GF-D8 (cell line): ENCODE measurements around the gene IFT57.
"Not testable (repeated sequence)": the region's sequence is repeated elsewhere in the genome, so short reads cannot be mapped to it uniquely, and the experiment has no call there.

ENCODE experiments used
- DNase-seq: peaks from one replicate; lab custom pipeline; 2025; lab: John Stamatoyannopoulos, UW

The IFT57 gene, protein sequence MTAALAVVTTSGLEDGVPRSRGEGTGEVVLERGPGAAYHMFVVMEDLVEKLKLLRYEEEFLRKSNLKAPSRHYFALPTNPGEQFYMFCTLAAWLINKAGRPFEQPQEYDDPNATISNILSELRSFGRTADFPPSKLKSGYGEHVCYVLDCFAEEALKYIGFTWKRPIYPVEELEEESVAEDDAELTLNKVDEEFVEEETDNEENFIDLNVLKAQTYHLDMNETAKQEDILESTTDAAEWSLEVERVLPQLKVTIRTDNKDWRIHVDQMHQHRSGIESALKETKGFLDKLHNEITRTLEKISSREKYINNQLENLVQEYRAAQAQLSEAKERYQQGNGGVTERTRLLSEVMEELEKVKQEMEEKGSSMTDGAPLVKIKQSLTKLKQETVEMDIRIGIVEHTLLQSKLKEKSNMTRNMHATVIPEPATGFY

GRCh38 chr3:108221911-108222852, at the start of gene IFT57:
Gene IFT57 (minus strand): TSS chr3:108222424. CDS start chr3:108222322, 102 bp downstream.
- peak; percentile 94 for DNase-seq

GRCh38 chr3:108271626-108272025, 49.4 kb upstream of the IFT57 start:
- no peak for DNase-seq

- DNase-seq: not testable (repeated sequence)
Observed at GRCh38 chr3:108268235-108268634, 46.0 kb upstream of the IFT57 start.

GRCh38 chr3:108264534-108265298, 42.5 kb upstream of the IFT57 start:
- not testable (repeated sequence) for DNase-seq

DNA sequence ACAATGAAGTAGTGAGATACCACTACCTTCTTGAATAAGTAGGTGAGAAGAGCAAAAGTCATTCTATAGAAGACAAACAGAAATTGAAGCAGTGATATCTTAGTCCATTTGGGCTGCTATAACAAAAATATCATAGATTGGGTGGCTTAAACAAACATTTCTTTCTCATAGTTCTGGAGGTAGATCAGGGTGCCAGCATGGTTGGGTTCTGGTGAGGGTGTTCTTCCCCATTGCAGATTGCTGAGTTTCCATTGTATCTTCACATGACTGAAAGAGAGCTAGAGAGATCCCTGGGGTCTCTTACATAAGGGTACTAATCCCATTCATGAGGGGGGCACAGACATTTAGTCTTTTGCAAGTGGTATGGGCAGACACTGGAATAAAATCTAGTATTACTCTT, 32.9 kb upstream of the IFT57 start:
- no peak for DNase-seq

DNA sequence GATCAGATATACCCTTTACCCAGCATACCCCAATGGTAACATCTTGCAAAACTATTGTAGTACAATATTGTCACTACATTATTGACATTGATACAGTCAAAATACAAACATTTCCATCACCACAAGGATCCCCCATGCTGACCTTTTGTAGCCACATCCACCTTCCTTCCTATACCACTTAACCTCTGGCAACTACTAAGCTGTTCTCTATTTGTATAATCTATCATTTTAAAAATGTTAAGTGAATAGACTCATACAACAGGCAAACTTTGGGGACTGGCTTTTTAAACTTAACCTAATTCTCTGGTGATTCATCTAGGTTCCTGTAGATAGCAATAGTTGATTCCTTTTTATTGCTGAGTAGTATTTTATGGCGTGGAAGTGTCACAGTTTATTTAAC, 29.6 kb upstream of the IFT57 start:
- DNase-seq: no peak

- no peak for DNase-seq
Observed at GRCh38 chr3:108251265-108251664, 29.0 kb upstream of the IFT57 start.

GRCh38 chr3:108250626-108251025, 28.4 kb upstream of the IFT57 start:
- no peak for DNase-seq

DNA sequence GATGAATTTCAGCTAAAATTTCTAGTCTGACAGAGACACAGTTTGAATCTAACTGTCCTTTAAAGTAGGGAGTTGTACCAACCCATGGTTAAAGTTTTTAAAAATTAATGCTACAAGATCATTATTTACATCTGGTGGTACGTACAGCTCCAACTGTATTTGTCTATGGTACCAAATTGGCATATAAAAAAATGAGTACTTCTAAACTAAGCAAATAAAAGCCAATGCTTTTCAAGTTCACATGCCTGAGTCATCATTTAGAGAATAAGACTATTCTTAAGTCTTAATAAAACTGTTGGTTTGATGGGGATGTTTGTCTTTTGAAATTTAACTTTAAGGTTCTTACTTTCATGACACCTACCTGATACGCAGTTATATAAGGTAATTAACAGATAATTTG, 21.0 kb upstream of the IFT57 start:
- DNase-seq: no peak

- no peak for DNase-seq
Observed at GRCh38 chr3:108242776-108243175, 20.6 kb upstream of the IFT57 start.

- no peak for DNase-seq
Observed at GRCh38 chr3:108241721-108242120, 19.5 kb upstream of the IFT57 start.

DNA sequence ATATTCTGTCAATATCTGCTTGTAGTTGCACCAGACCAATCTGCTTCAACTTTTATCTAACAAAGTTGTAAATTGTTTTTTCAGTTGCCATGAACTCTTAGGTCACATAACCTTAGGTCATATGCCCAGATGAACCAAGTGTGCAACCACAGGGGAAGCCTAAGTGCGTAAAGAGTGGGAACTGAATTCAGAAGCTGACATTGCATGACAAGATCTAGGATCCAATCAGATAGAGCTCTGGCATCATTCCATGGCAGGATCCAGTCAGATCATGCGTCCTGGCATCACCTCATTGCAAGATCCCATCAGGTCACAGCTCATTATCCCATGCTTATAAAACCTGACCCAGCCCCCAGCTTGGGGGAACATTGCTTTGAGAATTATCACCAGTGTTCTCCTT, 18.9 kb upstream of the IFT57 start:
- DNase-seq: no peak

DNA sequence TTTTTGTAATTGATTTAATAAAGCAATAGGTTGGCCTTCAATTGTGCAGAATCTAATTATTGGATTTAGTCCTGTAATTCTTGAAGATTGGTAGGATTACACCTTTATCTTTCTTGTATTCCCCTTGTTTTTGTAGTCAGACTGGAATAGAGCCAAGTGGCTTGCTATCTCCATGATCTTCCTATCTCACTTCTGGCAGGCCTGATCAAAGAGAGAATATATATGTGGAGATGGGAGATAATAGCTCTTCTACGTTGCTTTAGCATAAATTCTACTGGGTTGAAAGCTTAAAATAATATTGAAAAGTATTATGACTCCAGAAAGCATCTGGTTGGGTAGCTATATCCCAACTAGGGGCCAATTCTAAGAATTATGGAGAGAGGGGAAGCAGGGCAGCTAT, 16.9 kb upstream of the IFT57 start:
- DNase-seq: no peak

DNA sequence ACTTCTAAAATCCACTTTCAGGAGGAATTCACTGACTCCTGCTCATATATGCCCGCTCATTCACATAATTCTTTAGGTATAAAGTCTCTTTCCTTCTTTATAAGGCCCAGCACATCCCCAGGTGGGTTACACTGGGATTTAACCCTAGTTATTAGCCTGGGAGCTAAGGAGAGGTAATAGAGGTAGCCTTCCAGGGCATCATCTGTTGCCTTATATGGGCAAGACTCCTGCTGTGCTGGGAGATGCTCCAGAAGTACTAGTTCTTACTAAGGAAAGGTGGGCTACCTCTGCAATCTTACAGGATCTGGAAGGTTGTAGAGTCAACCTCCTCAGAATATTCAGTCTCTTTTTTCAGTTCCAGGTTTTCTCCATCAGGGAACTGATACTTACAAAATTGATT, 13.1 kb upstream of the IFT57 start:
- no peak for DNase-seq

GRCh38 chr3:108234387-108234957, 12.2 kb upstream of the IFT57 start:
- DNase-seq: no peak

DNA sequence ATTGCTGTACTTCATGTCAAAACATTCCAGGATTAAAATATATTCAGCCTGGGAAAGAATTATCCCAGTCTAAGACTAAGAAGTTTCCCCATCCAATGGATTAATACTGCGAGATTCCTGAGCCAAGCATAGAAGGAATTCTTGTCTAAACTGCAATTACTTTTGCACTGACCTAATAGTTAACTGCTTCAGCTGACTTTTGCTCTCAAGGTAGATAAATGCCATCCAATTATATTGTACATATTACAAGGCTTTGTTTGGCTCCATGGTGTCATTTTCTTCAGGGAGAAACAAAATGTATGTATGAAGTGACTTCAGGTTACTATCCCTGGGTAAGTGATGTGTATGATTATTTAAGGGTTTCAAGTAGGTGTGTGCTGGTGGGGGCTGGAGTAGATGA, 6.1 kb upstream of the IFT57 start:
- DNase-seq: no peak

DNA sequence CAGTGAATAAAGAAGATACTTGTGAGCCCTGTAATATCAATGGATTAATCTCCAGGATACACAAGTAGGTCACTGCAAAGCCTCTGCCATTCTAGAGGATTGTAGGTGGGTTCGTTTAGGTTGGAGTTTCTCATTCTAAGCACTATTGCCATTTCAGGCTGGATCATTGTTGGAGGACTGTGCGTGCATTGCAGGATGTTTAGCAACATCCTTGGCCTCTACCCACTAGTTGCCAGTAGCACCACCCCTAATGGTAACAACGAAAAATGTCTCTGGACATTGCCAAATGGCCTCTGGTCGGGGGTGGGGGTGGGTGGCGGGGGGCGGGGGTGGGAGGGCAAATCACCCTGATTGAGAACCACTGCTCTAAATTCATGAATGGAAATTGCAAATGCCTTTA, 4.9 kb upstream of the IFT57 start:
- peak; percentile 66 for DNase-seq

DNA sequence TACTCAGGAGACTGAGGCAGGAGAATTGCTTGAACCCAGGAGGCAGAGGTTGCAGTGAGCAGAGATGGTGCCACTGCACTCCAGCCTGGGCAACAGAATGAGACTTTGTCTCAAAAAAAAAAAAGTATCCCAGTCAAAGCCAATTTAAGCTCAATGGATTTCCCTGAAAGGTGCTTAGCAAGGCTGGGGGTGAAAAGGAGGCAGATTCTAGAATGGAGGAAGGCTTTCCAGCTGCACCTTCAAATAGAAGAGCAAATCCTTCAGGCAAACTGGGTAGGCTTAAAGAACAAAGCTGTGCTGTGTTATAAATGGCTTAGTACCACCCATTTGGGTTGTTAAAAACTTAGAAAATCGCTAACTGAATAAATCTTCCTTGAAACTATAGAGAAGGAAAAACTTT, 3.0 kb upstream of the IFT57 start:
- no peak for DNase-seq

GRCh38 chr3:108223928-108224327, 1.7 kb upstream of the IFT57 start:
- peak; percentile 86 for DNase-seq

DNA sequence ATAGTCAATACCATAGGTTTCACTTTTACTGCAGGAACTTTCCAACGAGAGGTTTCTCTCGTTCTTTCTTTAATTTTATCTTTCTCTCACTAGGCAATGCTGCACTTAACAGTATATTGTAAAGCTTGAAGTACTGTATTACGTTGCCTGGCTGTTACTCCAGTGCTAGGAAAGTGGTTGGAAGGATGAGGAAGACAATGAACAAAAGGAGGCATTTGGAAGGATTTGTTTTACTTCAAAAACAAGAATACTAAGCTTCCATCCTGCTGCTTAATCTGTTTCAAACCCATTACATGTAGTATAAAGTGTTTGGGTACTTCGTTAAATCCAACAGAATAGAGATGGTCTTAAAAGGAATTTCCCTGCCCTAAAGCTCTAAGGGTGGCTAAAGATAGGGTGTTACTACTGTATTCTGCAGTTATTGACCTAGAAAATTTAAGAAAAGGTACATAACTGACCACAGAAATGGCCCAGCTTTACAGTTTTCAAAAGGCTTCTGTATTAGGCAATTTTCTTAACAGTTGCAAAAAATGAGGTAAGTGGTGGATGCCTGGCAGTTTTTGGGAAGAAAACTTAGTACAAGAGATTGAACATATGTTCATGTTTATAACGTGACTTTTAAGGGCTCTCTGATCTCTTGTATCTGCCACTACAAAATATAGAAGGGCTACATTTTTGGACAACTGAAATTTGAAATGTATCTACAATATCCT, 785 bp upstream of the IFT57 start:
- no peak for DNase-seq

- no peak for DNase-seq
Observed at GRCh38 chr3:108221393-108221792, 831 bp downstream of the IFT57 start.
